ENCODE data around the gene RNU1-1. TPM values are rescaled to one million over a fixed set of nuclear protein-coding genes. Genes with fewer than 3 reads are reported as not detected.
"Not testable (repeated sequence)": the region's sequence is repeated elsewhere in the genome, so short reads cannot be mapped to it uniquely, and the experiment has no call there.

The RNU1-1 gene
- total and polyA plus RNA-seq, 9 of the 15 experiments (the other 6 are each of a cell fraction or from before 2014, with no cell fraction given), result under 0.01 to 32,823 (median 2,538) TPM; not detected in 4

- TF ChIP-seq PBX2 (CRISPR knock-in tag; IDR thresholded peaks at IDR 0.05; ENCODE audit: low read depth) (peak; percentile 30; the same call in 1 of the 2 replicates), PBX2 (tag; conservative IDR thresholded peaks at IDR 0.05; ENCODE audit: low read depth) (peak; percentile 52; the same call in 1 of the 2 replicates), ZBTB40 (IDR thresholded peaks at IDR 0.05) (peak; percentile 81), BCLAF1 (IDR thresholded peaks at IDR 0.05; ENCODE audit: borderline replicate concordance in 1 of 2, control insufficient read depth in 1 of 2, low read depth in 2 of 2, low read length in 1 of 2) (0 out of 4 replicates have a peak, but pooled peaks of 1 of the 2 experiments have one; percentile 72), RBFOX2 (IDR thresholded peaks at IDR 0.05; ENCODE audit: low read depth, low read length) (peak; percentile 81), ZNF511 (CRISPR knock-in tag; IDR thresholded peaks at IDR 0.05) (0 out of 2 replicates have a peak, but pooled peaks have one; percentile 42)
- TF ChIP-seq ZBTB40 (CRISPR knock-in tag; IDR thresholded peaks at IDR 0.05), result not testable (repeated sequence)
Observed at GRCh38 chr1:16514107-16515055, at the start of gene RNU1-1 (continued).
